Measurements from ENCODE around the gene SLC6A2.
"Not testable (repeated sequence)": the region's sequence is repeated elsewhere in the genome, so short reads cannot be mapped to it uniquely, and the experiment has no call there.

SLC6A2 gene

GRCh38 chr16:55725055-55725777 is 69.4 kb downstream of the SLC6A2 start:
- no peak for DNase-seq

DNA sequence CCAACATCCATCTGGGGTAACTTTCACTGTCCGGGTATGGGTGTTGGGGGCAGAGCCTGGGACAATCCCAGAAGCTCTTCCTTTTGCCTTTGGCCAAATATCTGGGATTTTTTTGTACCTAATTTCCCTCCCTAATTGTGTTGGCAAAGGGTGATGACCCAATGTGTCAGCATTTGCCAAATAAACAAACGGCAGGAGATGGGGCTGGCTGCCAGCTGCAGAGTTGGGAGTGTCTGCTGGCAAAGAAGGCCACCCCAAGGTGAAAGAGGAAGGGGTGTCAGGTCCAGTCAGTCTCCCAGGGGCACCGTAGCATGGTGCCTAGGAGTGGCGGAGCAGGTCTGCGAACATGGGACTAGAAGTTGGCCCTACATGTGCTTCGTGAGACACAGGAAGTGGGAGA is 73.0 kb downstream of the SLC6A2 start:
- no peak for DNase-seq

DNA sequence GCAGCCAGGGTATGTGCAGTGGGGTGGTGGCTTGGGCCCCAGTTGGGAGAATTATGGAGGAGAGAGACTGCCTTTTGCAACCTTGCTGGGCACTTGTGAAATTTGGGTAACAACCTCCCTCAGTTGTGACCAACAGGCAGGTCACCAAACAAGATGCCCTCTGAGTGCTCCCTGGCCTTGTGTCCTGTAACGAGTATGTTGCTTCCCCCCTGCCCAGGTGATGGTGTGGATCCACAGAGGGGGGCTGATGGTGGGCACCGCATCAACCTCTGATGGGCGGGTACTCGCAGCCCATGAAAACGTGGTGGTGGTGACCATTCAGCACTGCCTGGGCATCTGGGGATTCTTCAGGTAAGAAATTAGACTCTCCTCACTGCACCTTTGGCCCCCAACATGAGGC is 74.3 kb downstream of the SLC6A2 start:
- DNase-seq, result no peak

DNA sequence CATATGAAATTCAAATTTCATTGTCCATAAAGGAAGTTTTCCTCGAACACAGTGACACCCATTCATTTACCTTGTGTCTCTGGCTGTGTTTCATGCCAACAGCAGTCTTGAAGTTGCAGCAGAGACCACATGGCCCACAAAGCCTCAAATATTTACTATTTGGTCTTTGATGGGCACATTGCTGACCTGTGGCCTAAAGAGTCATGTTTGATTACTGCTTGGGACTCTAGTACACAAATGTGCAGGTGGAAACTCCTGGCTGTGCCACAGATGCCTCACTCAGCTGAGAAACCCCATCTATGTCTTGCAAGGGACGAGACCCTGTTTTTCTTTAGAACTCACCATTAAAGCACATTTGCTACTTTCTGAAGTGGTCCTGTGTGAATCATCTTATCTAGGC is 76.7 kb downstream of the SLC6A2 start:
- no peak for DNase-seq

GRCh38 chr16:55734665-55735064 is 78.9 kb downstream of the SLC6A2 start:
- DNase-seq, result no peak

DNA sequence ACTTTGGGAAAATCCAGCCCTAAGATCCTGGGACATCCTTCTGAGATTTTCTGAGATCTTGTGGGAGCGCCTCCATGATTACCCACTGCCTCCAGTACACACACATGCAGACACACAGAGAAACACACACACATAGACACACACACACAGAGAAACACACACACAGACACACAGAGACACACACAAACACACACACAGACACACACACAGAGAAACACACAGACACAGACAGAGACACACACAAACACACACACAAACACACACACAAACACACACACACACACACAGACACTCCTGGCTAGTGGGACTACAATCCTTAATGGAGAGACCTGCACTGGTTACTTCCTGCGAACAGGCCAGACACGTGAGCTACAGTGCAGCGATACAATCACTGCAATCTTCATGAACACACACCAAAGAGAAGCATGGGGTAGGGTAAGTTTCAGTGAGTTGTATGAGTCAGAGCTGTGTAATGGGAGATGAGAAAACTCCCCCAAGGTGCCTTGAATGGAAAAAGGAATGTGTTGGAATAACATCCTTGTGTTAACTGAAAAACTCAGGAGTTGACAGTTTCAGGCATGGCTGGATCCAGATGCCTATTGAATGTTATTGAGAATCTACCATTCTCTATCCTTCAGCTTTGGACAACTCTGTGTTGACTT is 79.5 kb downstream of the SLC6A2 start:
- no peak for DNase-seq

DNA sequence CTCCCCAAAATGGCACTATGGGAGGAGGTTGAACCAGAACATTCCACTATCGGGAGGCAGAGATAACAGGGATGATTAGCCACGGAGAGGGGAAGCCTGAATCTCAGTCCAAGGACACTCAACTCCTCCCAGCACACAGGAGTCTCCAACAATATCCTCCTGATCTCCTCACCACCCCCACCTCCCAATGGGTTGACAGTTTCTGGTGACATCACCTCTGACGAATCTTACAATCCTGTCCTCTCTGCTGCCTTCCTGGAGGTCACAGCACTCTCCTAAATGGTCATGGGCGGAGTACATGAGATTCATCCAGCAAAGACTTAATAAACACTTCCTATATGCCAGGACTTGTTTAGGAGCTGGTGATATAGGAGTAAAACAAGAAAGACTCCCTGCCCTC is 80.9 kb downstream of the SLC6A2 start:
- no peak for DNase-seq

DNA sequence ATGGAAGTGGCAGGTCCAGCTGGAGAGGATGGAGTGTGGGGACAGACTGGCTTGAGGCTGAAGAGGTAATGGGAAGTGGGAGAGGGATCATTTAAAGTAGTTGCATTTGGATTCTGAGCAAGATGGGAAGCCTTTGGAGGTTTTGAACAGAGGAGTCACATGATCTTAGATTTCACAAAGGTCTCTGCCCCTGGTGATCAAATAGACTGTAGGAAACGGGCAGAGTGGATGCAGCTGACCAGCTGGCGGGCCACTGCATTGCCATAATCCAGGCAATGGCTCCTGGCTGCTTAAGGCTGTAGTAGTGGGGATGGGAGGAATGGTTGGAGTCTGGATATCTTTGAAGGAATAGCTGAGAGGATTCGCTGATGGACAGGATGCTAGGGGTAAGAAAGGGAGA is 81.5 kb downstream of the SLC6A2 start:
- no peak for DNase-seq

DNA sequence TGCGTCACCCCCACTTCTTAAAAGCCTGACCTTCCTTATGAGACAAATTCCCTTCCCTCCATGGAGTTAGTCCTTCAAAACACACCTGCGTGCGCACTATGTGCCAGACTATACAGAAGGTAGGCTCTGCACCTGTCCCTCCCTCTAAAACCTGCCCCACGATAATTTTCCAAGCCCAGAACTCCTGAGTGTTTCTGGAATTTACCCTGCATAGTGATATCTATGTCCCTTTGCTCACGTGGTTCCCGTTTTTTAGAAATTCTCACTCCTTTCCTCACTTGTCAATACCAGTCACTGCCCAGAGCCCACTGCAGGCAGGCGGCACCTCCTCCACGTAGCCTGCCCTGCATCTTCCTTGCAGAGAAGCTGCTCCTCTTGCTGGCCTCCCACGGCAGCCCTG is 82.2 kb downstream of the SLC6A2 start:
- no peak for DNase-seq

GRCh38 chr16:55746081-55746480 is 90.3 kb downstream of the SLC6A2 start:
- no peak for DNase-seq

- DNase-seq, result no peak
These were observed 92.0 kb downstream of the SLC6A2 start for GRCh38 chr16:55747785-55748184.

DNA sequence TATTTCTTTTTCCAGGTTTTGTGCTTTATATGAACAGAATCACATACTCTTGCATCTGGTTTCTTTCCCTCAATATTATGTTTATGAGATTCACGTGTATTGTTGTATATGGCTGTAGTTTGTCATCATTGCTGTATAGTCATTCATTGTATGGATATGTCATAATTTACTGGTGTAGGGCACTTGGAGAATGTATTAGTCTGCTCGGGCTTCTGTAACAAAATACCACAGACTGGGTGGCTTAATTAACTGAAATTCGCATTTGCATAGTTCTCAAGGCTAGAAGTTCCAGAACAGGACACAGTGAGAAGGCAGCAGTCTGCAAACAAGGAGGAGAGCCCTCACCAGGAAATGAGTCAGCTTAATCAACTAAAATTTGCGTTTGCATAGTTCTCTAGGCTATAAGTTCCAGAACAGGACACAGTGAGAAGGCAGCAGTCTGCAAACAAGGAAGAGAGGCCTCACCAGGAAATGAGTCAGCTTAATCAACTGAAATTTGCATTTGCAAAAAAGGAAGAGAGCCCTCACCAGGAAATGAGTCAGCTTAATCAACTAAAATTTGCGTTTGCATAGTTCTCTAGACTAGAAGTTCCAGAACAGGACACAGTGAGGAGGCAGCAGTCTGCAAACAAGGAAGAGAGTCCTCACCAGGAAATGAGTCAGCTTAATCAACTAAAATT is 96.8 kb downstream of the SLC6A2 start:
- not testable (repeated sequence) for DNase-seq

DNA sequence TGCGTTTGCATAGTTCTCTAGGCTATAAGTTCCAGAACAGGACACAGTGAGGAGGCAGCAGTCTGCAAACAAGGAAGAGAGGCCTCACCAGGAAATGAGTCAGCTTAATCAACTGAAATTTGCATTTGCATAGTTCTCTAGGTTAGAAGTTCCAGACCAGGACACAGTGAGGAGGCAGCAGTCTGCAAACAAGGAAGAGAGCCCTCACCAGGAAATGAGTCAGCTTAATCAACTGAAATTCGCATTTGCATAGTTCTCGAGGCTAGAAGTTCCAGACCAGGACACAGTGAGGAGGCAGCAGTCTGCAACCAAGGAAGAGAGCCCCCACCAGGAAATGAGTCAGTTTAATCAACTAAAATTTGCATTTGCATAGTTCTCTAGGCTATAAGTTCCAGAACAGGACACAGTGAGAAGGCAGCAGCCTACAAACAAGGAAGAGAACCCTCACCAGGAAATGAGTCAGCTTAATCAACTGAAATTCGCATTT is 97.4 kb downstream of the SLC6A2 start:
- DNase-seq, result peak; percentile 61

Measured in activated CD8-positive, alpha-beta memory T cell treated with anti-CD3 and anti-CD28 coated beads for 24 hours (primary cell).